OCI-LY1 (cell line): ENCODE measurements around the gene EMP3.

Experiments
- H2AFZ ChIP-seq: fragments of 200-600 bp; sonication (generic), shearing (Covaris generic); 2 replicates; pipeline ENCODE4 v1.6.0; 2014; ENCODE audit warnings: antibody characterized with exemption, mild to moderate bottlenecking, low read length
- H3F3A ChIP-seq: fragments of 200-600 bp; sonication (generic), shearing (Covaris generic); 2 replicates; pipeline ENCODE4 v1.6.0; 2014; ENCODE audit warnings: mild to moderate bottlenecking, antibody characterized with exemption, low read length, moderate library complexity; ENCODE audit not compliant: insufficient read depth
- H3K27ac ChIP-seq: fragments of 200-600 bp; sonication (generic); 2 replicates; pipeline ENCODE4 v1.5.1; 2014; ENCODE audit warnings: low read length, mixed run types, mild to moderate bottlenecking, low read depth; ENCODE audit not compliant: poor library complexity, severe bottlenecking
- H3K27me3 ChIP-seq: fragments of 200-600 bp; sonication (generic); 2 replicates; pipeline ENCODE4 v1.6.0; 2014; ENCODE audit warnings: antibody characterized with exemption, mild to moderate bottlenecking, low read length, moderate library complexity; ENCODE audit not compliant: insufficient read depth
- H3K36me3 ChIP-seq: fragments of 200-600 bp; sonication (generic); 2 replicates; pipeline ENCODE4 v1.6.1; 2014; ENCODE audit warnings: mild to moderate bottlenecking, antibody characterized with exemption, low read length, moderate library complexity, mixed read lengths; ENCODE audit not compliant: insufficient read depth
- H3K4me1 ChIP-seq: fragments of 200-600 bp; sonication (generic); 2 replicates; pipeline ENCODE4 v1.5.1; 2014; ENCODE audit warnings: mild to moderate bottlenecking, low read length, moderate library complexity; ENCODE audit not compliant: insufficient read depth, severe bottlenecking
- H3K4me2 ChIP-seq: fragments of 200-600 bp; sonication (generic), shearing (Covaris generic); 2 replicates; pipeline ENCODE4 v1.6.1; 2014; ENCODE audit warnings: low read length
- H3K4me3 ChIP-seq: fragments of 200-600 bp; sonication (generic); 2 replicates; pipeline ENCODE4 v1.5.1; 2014; ENCODE audit warnings: low read length, low read depth, mild to moderate bottlenecking, mixed read lengths; ENCODE audit not compliant: poor library complexity, severe bottlenecking
- H3K79me2 ChIP-seq: fragments of 200-600 bp; shearing (Covaris generic); 2 replicates; pipeline ENCODE4 v1.6.1; 2016; ENCODE audit warnings: mixed run types, low read length, mixed read lengths; ENCODE audit not compliant: insufficient read depth
- H3K9ac ChIP-seq: fragments of 200-600 bp; sonication (generic), shearing (Covaris generic); 2 replicates; pipeline ENCODE4 v1.6.1; 2014; ENCODE audit warnings: mild to moderate bottlenecking, low read length, mixed read lengths
- H3K9me2 ChIP-seq: fragments of 200-600 bp; sonication (generic), shearing (Covaris generic); 2 replicates; pipeline ENCODE4 v1.6.1; 2014; ENCODE audit warnings: low read depth, mild to moderate bottlenecking, low read length, mixed read lengths
- H3K9me3 ChIP-seq: fragments of 200-600 bp; shearing (Covaris generic); 2 replicates; pipeline ENCODE4 v1.6.1; 2014; ENCODE audit warnings: low read length, mixed read lengths
- H4K20me1 ChIP-seq: fragments of 200-600 bp; sonication (generic), shearing (Covaris generic); 2 replicates; pipeline ENCODE4 v1.6.0; 2016; ENCODE audit warnings: mild to moderate bottlenecking, low read length; ENCODE audit not compliant: insufficient read depth
- CTCF ChIP-seq: fragments of 200-600 bp; sonication (generic), shearing (Covaris generic); IDR thresholded peaks from 2 replicates; pipeline ENCODE4 v1.5.1; 2017; ENCODE audit warnings: mild to moderate bottlenecking, antibody characterized with exemption, low read length, moderate library complexity, mixed read lengths
- EZH2 ChIP-seq: fragments of 200-600 bp; sonication (generic), shearing (Covaris generic); IDR thresholded peaks from 2 replicates; pipeline ENCODE4 v1.8.0; 2017; ENCODE audit warnings: borderline replicate concordance, mixed run types, mild to moderate bottlenecking, antibody characterized with exemption, low read length, moderate library complexity, mixed read lengths

Gene EMP3

GRCh38 chr19:48321622-48322591 is 3.4 kb upstream of the EMP3 start:
- H3K9ac ChIP-seq, result peak overlapping the region; percentile 89
- H3K27ac ChIP-seq, result peak overlapping the region; percentile 93
- H3F3A ChIP-seq, result no peaks in the 10 kb centered on the region
- H3K4me2 ChIP-seq, result peak overlapping the region; percentile 88
- H4K20me1 ChIP-seq, result no peaks in the 10 kb centered on the region
- H2AFZ ChIP-seq, result no peak overlapping the region
- TF ChIP-seq CTCF (no peak), EZH2 (no peak)
- no peaks in the 10 kb centered on the region for H3K9me3 ChIP-seq
- peak overlapping the region; percentile 71 for H3K4me3 ChIP-seq
- H3K4me1 ChIP-seq, result peaks cover 40% of the 10 kb centered on the region
- H3K27me3 ChIP-seq, result no peaks in the 10 kb centered on the region
- H3K79me2 ChIP-seq, result no peaks in the 10 kb centered on the region
- H3K9me2 ChIP-seq, result no peaks in the 10 kb centered on the region
- H3K36me3 ChIP-seq, result no peaks in the 10 kb centered on the region

- Histone ChIP-seq H2AFZ (no peak overlapping the region), H3F3A (no peaks in the 10 kb centered on the region)
These were observed 4.0 kb downstream of the EMP3 start for GRCh38 chr19:48329167-48329891.

More at GRCh38 chr19:48329167-48329891, 4.0 kb downstream of the EMP3 start:
- TF ChIP-seq EZH2, result no peak
- TF ChIP-seq CTCF, result no peak
- Histone ChIP-seq H3K4me2 (peak overlapping the region; percentile 83), H3K36me3 (no peaks in the 10 kb centered on the region), H3K9me2 (no peaks in the 10 kb centered on the region), H4K20me1 (no peaks in the 10 kb centered on the region), H3K27me3 (no peaks in the 10 kb centered on the region), H3K9ac (peak overlapping the region; percentile 13; the same call in 1 of the 2 replicates), H3K4me1 (peaks cover 56% of the 10 kb centered on the region), H3K79me2 (no peaks in the 10 kb centered on the region), H3K9me3 (no peaks in the 10 kb centered on the region), H3K4me3 (peak overlapping the region; percentile 61), H3K27ac (peak overlapping the region; percentile 94)
